ENCODE data around the gene TACR1.

GRCh38 chr2:75042823-75043222, 156.5 kb downstream of the TACR1 start:
- TF ChIP-seq POLR2A (IDR thresholded peaks at IDR 0.05; ENCODE audit: control extremely low read depth in 1 of 2, low read depth in 2 of 2, low read length in 2 of 2) (no peak), CTCF (IDR thresholded peaks at IDR 0.05; ENCODE audit: control extremely low read depth in 1 of 3, insufficient read depth in 1 of 3, low read depth in 1 of 3, low read length in 3 of 3) (no peak), EZH2 (IDR thresholded peaks at IDR 0.05; ENCODE audit: low read depth, low read length, severe bottlenecking) (no peak), RFX5 (IDR thresholded peaks at IDR 0.05; ENCODE audit: borderline replicate concordance, low read depth, low read length) (no peak), GABPA (IDR thresholded peaks at IDR 0.05; ENCODE audit: borderline replicate concordance, insufficient read depth, low read length) (no peak), YY1 (IDR thresholded peaks at IDR 0.05; ENCODE audit: low read depth, low read length) (no peak), HDAC6 (IDR thresholded peaks at IDR 0.05; ENCODE audit: low read depth, low read length) (no peak), ATF2 (IDR thresholded peaks at IDR 0.05; ENCODE audit: low read length) (no peak), CHD1 (IDR thresholded peaks at IDR 0.05; ENCODE audit: low read depth, low read length) (no peak), SIN3A (conservative IDR thresholded peaks at IDR 0.05 in 1 of 2, IDR thresholded peaks at IDR 0.05 in 1 of 2; ENCODE audit: low read depth in 1 of 2, low read length in 2 of 2) (no peak), BACH1 (IDR thresholded peaks at IDR 0.05; ENCODE audit: low read length) (no peak)

Measured in H1 (cell line).